Sigmoid colon (tissue), 4 donors: Measurements from ENCODE around the gene CEACAM6.

Source experiments
- CTCF ChIP-seq, 4 experiments: fragments of 450-650 bp in 3 of 4; fragments of 200-600 bp in 1 of 4; IDR thresholded peaks; one replicate each; pipeline ENCODE4 v1.5.1; 2016 to 2019; ENCODE audit warnings: antibody characterized with exemption in 4 of 4, mild to moderate bottlenecking in 3 of 4, moderate library complexity in 2 of 4
- EP300 ChIP-seq, 4 donors: sonication (generic); formaldehyde crosslinking; IDR thresholded peaks; one replicate each; pipeline ENCODE4 v1.6.1; 2017; ENCODE audit warnings: antibody characterized with exemption in 4 of 4
- POLR2A ChIP-seq, 2 donors: fragments of 450-650 bp; IDR thresholded peaks; one replicate each; pipeline ENCODE4 v1.6.1; 2016; ENCODE audit warnings: antibody characterized with exemption in 2 of 2, mild to moderate bottlenecking in 2 of 2, moderate library complexity in 2 of 2

GRCh38 chr19:41784743-41785142, 29.4 kb downstream of the CEACAM6 start:
- TF ChIP-seq CTCF (IDR thresholded peaks at IDR 0.05) (no peak), POLR2A (IDR thresholded peaks at IDR 0.05) (no peak), EP300 (IDR thresholded peaks at IDR 0.05) (no peak)
